HepG2 (cell line): Measurements from ENCODE around the gene ITK. TPM values are rescaled to one million over a fixed set of nuclear protein-coding genes. Genes with fewer than 3 reads are reported as not detected.

Source experiments
- ATAC-seq: fragments of 200-7000 bp; cut with Tn5 transposase; 3 replicates; pipeline ENCODE4 v1.9.1; 2020; ENCODE audit warnings: mild to moderate bottlenecking, moderate library complexity
- BruUV-seq: library from RNA; stranded (reverse); fragments of 400-500 nt; replicated peaks from 2 replicates; lab custom pipeline; 2021; lab: Mats Ljungman, UMichigan
- CTCF ChIA-PET: fragments of 300-600 bp; formaldehyde crosslinking; extraction: SDS; loops from one replicate; lab custom pipeline; 2021; ENCODE audit warnings: low total read pairs, inconsistent platforms, low intra/inter-chr PET ratio; lab: Yijun Ruan, JAX
- POLR2A ChIA-PET: fragments of 350-600 bp; sonication (Branson Sonifier 250); formaldehyde crosslinking; loops from one replicate; lab custom pipeline; 2020; ENCODE audit warnings: antibody characterized with exemption, inconsistent platforms; lab: Yijun Ruan, JAX
- DNase-seq: peaks from one replicate; pipeline ENCODE4 v3.0.0-alpha.2; 2015; ENCODE audit warnings: low spot score
- FAIRE-seq: peaks from 3 replicates; lab custom pipeline; 2011; peaks lifted over from hg19 to GRCh38; lab: Jason Lieb, UNC
- H2AFZ ChIP-seq: one replicate; pipeline ENCODE4 v1.6.1; 2011; ENCODE audit warnings: low read length, inconsistent platforms
- H3K27ac ChIP-seq: fragments of 300-600 bp; 3 replicates; pipeline ENCODE4 v1.8.0; 2011; ENCODE audit warnings: mixed run types, mild to moderate bottlenecking, mixed read lengths, low read length, inconsistent platforms; ENCODE audit not compliant: insufficient read depth; ENCODE audit errors: extremely low read length
- H3K27me3 ChIP-seq, 2 experiments: fragments of 200-600 bp in 1 of 2; 2 replicates in 1 of 2; 3 replicates in 1 of 2; pipeline versions ENCODE4 v1.6.0 to v1.8.0; 2011; ENCODE audit warnings: low read length in 2 of 2, mild to moderate bottlenecking in 2 of 2, moderate library complexity in 2 of 2, inconsistent platforms in 1 of 2; ENCODE audit not compliant: insufficient read depth in 2 of 2, control insufficient read depth in 1 of 2
- H3K36me3 ChIP-seq, 2 experiments: fragments of 200-600 bp in 1 of 2; replicated peaks in 1 of 2; 2 replicates in 1 of 2; 3 replicates in 1 of 2; pipeline versions ENCODE4 v1.5.1 to v1.8.0; 2011; ENCODE audit warnings: low read length in 2 of 2, inconsistent platforms in 1 of 2; ENCODE audit not compliant: insufficient read depth in 2 of 2, control insufficient read depth in 1 of 2
- H3K4me1 ChIP-seq: 2 replicates; pipeline ENCODE4 v1.5.1; 2012; ENCODE audit warnings: low read length, inconsistent platforms; ENCODE audit not compliant: insufficient read depth
- H3K4me2 ChIP-seq: 2 replicates; pipeline ENCODE4 v1.6.0; 2011; ENCODE audit warnings: low read depth, low read length, inconsistent platforms
- H3K4me3 ChIP-seq, 3 experiments: fragments of 200-600 bp in 1 of 3; sonication (generic), shearing (Covaris generic) in 1 of 3; replicated peaks in 1 of 3; 2 replicates each; pipeline ENCODE4 v1.5.1; 2011 to 2016; ENCODE audit warnings: low read length in 3 of 3, inconsistent platforms in 2 of 3, low read depth in 2 of 3, mild to moderate bottlenecking in 2 of 3, control low read depth in 1 of 3, mixed read lengths in 1 of 3; ENCODE audit not compliant: insufficient read depth in 1 of 3
- H3K79me2 ChIP-seq: one replicate; pipeline ENCODE4 v1.6.1; 2011; ENCODE audit warnings: low read length, inconsistent platforms; ENCODE audit not compliant: insufficient read depth
- H3K9ac ChIP-seq: 2 replicates; pipeline ENCODE4 v1.6.0; 2011; ENCODE audit warnings: mild to moderate bottlenecking, low read depth, low read length, inconsistent platforms; ENCODE audit not compliant: insufficient read depth
- H3K9me3 ChIP-seq: 2 replicates; pipeline ENCODE4 v1.5.1; 2012; ENCODE audit warnings: mild to moderate bottlenecking, low read length
- H4K20me1 ChIP-seq: 2 replicates; pipeline ENCODE4 v1.6.0; 2011; ENCODE audit warnings: inconsistent platforms, mild to moderate bottlenecking, low read length, moderate library complexity; ENCODE audit not compliant: insufficient read depth
- CEBPZ ChIP-seq: IDR thresholded peaks from 2 replicates; pipeline ENCODE4 v1.6.1; 2012; ENCODE audit warnings: low read length, improper control_type of control experiment
- ETV5 ChIP-seq: IDR thresholded peaks from 2 replicates; pipeline ENCODE4 v1.6.1; 2018; ENCODE audit warnings: missing biosample characterization, missing genetic modification reagents, inconsistent platforms, borderline replicate concordance
- HNRNPK ChIP-seq: fragments of 200-400 bp; formaldehyde crosslinking; IDR thresholded peaks from 2 replicates; pipeline ENCODE4 v1.6.1; 2018; ENCODE audit warnings: low read length, low read depth, moderate library complexity, mild to moderate bottlenecking; ENCODE audit not compliant: poor library complexity, severe bottlenecking
- KLF11 ChIP-seq: IDR thresholded peaks from 2 replicates; pipeline ENCODE4 v1.6.1; 2016; ENCODE audit warnings: missing compliant biosample characterization
- MTA1 ChIP-seq: sonication (generic); formaldehyde crosslinking; IDR thresholded peaks from 2 replicates; pipeline ENCODE4 v1.4.0; 2020; ENCODE audit warnings: missing genetic modification reagents, mild to moderate bottlenecking, borderline replicate concordance
- MTF2 ChIP-seq: sonication (generic); formaldehyde crosslinking; IDR thresholded peaks from 2 replicates; pipeline ENCODE4 v1.5.0; 2020; ENCODE audit warnings: missing genetic modification reagents, borderline replicate concordance
- POLR2AphosphoS2 ChIP-seq: IDR thresholded peaks from 2 replicates; pipeline ENCODE4 v1.6.1; 2011; ENCODE audit warnings: low read depth, low read length, improper control_type of control experiment
- RXRB ChIP-seq: IDR thresholded peaks from 2 replicates; pipeline ENCODE4 v1.6.1; 2016; ENCODE audit warnings: borderline replicate concordance, missing genetic modification reagents, missing compliant biosample characterization
- TIGD3 ChIP-seq: sonication (generic); formaldehyde crosslinking; IDR thresholded peaks from 2 replicates; pipeline ENCODE4 v1.5.1; 2020; ENCODE audit warnings: mild to moderate bottlenecking, missing genetic modification reagents, borderline replicate concordance
- ZNF335 ChIP-seq: sonication (generic); formaldehyde crosslinking; IDR thresholded peaks from 2 replicates; pipeline ENCODE4 v1.4.0; 2020; ENCODE audit warnings: missing genetic modification reagents
- in situ Hi-C: cut with HindIII; loops from 2 replicates; pipeline ENCODE4 v1.10.0; 2017; ENCODE audit warnings: low pct_unique_long_range_greater_than_20kb; ENCODE audit not compliant: extremely low pct_ligation_motif_present
- intact Hi-C: fragments of 100-400 bp; cut with micrococcal nuclease; formaldehyde crosslinking; loops from one replicate; pipeline ENCODE4 v1.10.0; 2022; ENCODE audit not compliant: unreplicated experiment
- polyA plus RNA-seq, 8 experiments: library from polyadenylated mRNA; depleted of rRNA in 3 of 8; stranded (reverse) in 7 of 8; unstranded in 1 of 8; fragments of >200 nt; fragmentation: Illumina TruSeq in 4 of 8; extraction: Trizol in 4 of 8; gene quantifications; 2 replicates each; pipeline versions ENCODE4 v1.2.1 to v1.2.3, GENCODE V29; 2011 to 2016; ENCODE audit warnings: low read depth in 4 of 8, missing spikeins in 1 of 8, mixed read lengths in 1 of 8; ENCODE audit not compliant: insufficient read depth in 1 of 8
- total RNA-seq, 5 experiments: library from RNA; depleted of rRNA; stranded (reverse); fragments of >200 nt; fragmentation: Illumina TruSeq; extraction: Trizol; gene quantifications; 2 replicates each; pipeline ENCODE4 v1.2.3, GENCODE V29; 2016; ENCODE audit warnings: low read depth in 1 of 5

ITK gene
- total and polyA plus RNA-seq, 2 of the 13 experiments (the other 11 are each of a cell fraction or from before 2014, with no cell fraction given): 0.01 TPM; not detected in 1

- Histone ChIP-seq H4K20me1 (no peaks in the 10 kb centered on the region), H3K4me2 (no peak overlapping the region), H3K4me1 (no peaks in the 10 kb centered on the region), H3K27me3 (no peaks in the 10 kb centered on the region), H3K9ac (no peak overlapping the region), H3K4me3 (no peak overlapping the region), H3K79me2 (no peaks in the 10 kb centered on the region), H3K36me3 (no peaks in the 10 kb centered on the region), H3K9me3 (no peaks in the 10 kb centered on the region), H3K27ac (no peak overlapping the region), H2AFZ (no peak overlapping the region)
- ChIA-PET CTCF (no interaction called here), POLR2A (no interaction called here)
- intact Hi-C loops (no loop called here), in situ Hi-C loops (no loop called here)
- DNase-seq (no peak), ATAC-seq (no peak), FAIRE-seq (no peak)
- TF ChIP-seq HNRNPK (no peak), MTF2 (CRISPR knock-in tag) (no peak), MTA1 (CRISPR knock-in tag) (no peak), ZNF335 (CRISPR knock-in tag) (no peak), TIGD3 (no peak), RXRB (CRISPR knock-in tag) (no peak), POLR2AphosphoS2 (no peak), CEBPZ (no peak), KLF11 (CRISPR knock-in tag) (no peak), ETV5 (CRISPR knock-in tag) (no peak)
- BruUV-seq: no TSS peak
These were observed 50.0 kb downstream of the ITK start for GRCh38 chr5:157230610-157231009.
